Subcutaneous abdominal adipose tissue (tissue), 5 donors: ENCODE results near the gene BRIP1.

ENCODE experiments used
- H3K27ac ChIP-seq: one replicate; pipeline ENCODE4 v1.7.0; 2013; ENCODE audit warnings: low read depth, mild to moderate bottlenecking, inconsistent platforms, low read length, moderate library complexity
- H3K27me3 ChIP-seq, 5 donors: one replicate each; pipeline ENCODE4 v1.7.0; 2013; ENCODE audit warnings: low read length in 5 of 5, inconsistent platforms in 1 of 5; ENCODE audit not compliant: control insufficient read depth in 5 of 5, insufficient read depth in 4 of 5
- H3K36me3 ChIP-seq, 5 donors: one replicate each; pipeline ENCODE4 v1.7.0; 2013; ENCODE audit warnings: low read length in 5 of 5; ENCODE audit not compliant: control insufficient read depth in 5 of 5, insufficient read depth in 5 of 5
- H3K4me1 ChIP-seq, 5 donors: one replicate each; pipeline ENCODE4 v1.7.0; 2013; ENCODE audit warnings: low read length in 5 of 5, mild to moderate bottlenecking in 3 of 5, moderate library complexity in 1 of 5; ENCODE audit not compliant: control insufficient read depth in 5 of 5, insufficient read depth in 5 of 5
- H3K4me3 ChIP-seq, 5 donors: one replicate each; pipeline ENCODE4 v1.7.0; 2013; ENCODE audit warnings: low read length in 5 of 5, low read depth in 1 of 5
- H3K9ac ChIP-seq, 5 donors: one replicate each; pipeline ENCODE4 v1.7.0; 2013; ENCODE audit warnings: low read length in 5 of 5, mild to moderate bottlenecking in 4 of 5, moderate library complexity in 3 of 5
- H3K9me3 ChIP-seq, 5 donors: one replicate each; pipeline ENCODE4 v1.7.0; 2013; ENCODE audit warnings: low read length in 5 of 5; ENCODE audit not compliant: control insufficient read depth in 5 of 5
- donor health status: healthy.
- donor health status: healthy.
- donor health status: healthy.
- donor health status: healthy.
- donor health status: healthy.

BRIP1 gene

GRCh38 chr17:61808442-61808841 lies 54.9 kb downstream of the BRIP1 start:
- Histone ChIP-seq H3K4me3 (no peak overlapping the region), H3K4me1 (no peaks in the 10 kb centered on the region), H3K27me3 (no peaks in the 10 kb centered on the region), H3K27ac (no peak overlapping the region), H3K36me3 (no peaks in the 10 kb centered on the region), H3K9ac (no peak overlapping the region), H3K9me3 (no peaks in the 10 kb centered on the region)

GRCh38 chr17:61806936-61807335 lies 56.4 kb downstream of the BRIP1 start:
- Histone ChIP-seq H3K4me3 (no peak overlapping the region), H3K9ac (no peak overlapping the region), H3K36me3 (no peaks in the 10 kb centered on the region), H3K27me3 (no peaks in the 10 kb centered on the region), H3K4me1 (no peaks in the 10 kb centered on the region), H3K27ac (no peak overlapping the region), H3K9me3 (no peaks in the 10 kb centered on the region)

DNA sequence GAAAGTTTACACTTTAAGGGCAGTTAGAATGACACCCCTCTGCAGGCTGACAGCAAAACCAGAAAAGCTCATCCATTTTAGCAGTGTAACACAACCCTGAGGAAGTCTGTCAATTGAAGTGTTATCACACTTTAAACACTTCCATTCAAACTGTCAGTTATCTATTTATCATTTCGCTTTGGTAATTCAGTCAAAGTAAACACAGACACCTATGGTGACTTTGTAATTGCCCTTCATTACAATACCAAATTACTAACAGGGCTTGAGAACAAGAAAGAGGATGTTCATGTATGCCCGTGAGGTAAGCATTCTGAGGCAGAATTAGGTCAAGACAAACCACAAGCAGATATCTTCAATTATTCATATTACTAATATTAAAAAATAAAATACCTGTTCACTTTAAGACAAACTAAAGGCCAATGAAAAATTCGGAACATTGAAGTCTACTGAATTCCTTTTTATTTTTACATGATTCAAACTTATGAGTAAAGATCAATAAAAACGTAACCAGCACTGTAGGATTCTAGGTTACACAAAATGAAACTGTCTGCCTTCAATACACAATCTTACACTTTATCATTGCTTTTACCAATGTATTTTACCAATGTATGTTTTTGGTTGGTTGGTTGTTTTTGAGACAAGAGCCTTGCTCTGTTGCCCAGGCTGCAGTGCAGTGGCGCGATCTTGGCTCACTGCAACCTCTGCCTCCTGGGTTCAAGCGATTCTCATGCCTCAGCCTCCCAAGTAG lies 57.1 kb downstream of the BRIP1 start:
- no peak overlapping the region for H3K9ac ChIP-seq
- no peaks in the 10 kb centered on the region for H3K9me3 ChIP-seq
- H3K36me3 ChIP-seq = no peaks in the 10 kb centered on the region
- H3K27ac ChIP-seq = no peak overlapping the region
- H3K4me1 ChIP-seq = no peaks in the 10 kb centered on the region
- H3K4me3 ChIP-seq = no peak overlapping the region
- no peaks in the 10 kb centered on the region for H3K27me3 ChIP-seq

DNA sequence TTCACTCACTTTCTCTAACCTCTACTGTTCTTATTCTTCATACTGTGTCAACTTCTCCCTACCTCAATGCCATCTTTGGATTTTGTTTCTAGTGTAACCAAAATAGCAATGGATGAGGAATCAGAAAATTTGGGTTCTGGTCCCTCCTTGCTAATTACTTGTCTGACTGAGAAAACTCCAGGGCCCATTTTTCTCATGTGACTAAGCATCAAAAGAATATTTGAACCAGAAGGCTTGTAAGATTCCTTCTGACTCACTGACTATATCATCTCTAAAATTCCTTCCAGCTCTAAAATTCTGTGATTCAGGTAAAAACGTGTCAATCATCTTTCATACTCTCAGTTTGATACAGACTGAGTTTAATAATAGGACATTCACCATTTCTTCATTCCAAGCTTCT lies 57.9 kb downstream of the BRIP1 start:
- Histone ChIP-seq H3K4me1 (no peaks in the 10 kb centered on the region), H3K27me3 (no peaks in the 10 kb centered on the region), H3K4me3 (no peak overlapping the region), H3K36me3 (no peaks in the 10 kb centered on the region), H3K27ac (no peak overlapping the region), H3K9ac (no peak overlapping the region), H3K9me3 (no peaks in the 10 kb centered on the region)

DNA sequence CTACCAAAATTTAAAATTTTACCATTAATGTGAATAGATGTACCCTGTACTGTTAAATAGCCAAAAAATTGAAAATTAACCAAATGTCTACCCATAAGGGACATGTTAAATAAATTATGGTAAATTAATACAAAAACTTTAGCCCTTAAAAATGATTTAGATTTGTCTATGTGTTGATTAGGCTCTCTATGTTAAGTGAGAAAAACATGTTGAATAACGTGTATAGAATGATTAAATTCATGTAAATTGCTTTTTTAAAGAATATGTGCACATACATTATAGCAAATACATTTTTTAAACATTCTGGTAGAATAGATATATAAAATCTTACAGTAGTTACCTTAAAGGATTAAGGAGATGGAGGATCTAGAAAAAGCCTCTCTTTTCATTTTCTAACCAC lies 59.5 kb downstream of the BRIP1 start:
- Histone ChIP-seq H3K4me3 (no peak overlapping the region), H3K27ac (no peak overlapping the region), H3K9me3 (no peaks in the 10 kb centered on the region), H3K27me3 (no peaks in the 10 kb centered on the region), H3K36me3 (no peaks in the 10 kb centered on the region), H3K4me1 (no peaks in the 10 kb centered on the region), H3K9ac (no peak overlapping the region)

DNA sequence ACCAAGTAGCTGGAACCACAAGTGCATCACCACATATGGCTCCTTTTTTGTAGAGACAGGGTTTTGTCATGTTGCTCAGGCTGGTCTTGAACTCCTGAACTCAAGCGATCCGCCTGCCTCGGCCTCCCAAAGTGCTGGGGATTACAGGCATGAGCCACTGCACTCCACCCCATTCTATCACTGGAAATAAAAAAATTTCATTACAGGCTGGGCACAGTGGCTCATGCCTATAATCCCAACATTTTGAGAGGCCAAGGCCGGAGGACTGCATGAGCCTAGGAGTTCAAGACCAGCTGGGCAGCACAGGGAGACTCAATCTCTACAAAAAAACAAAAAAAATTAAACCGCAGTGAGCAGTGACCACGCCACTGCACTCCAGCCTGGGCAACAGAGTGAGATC lies 60.1 kb downstream of the BRIP1 start:
- Histone ChIP-seq H3K9me3 (no peaks in the 10 kb centered on the region), H3K27ac (no peak overlapping the region), H3K9ac (no peak overlapping the region), H3K36me3 (no peaks in the 10 kb centered on the region), H3K4me3 (no peak overlapping the region), H3K4me1 (no peaks in the 10 kb centered on the region), H3K27me3 (no peaks in the 10 kb centered on the region)

GRCh38 chr17:61799812-61800484 lies 63.4 kb downstream of the BRIP1 start:
- Histone ChIP-seq H3K4me3 (no peak overlapping the region), H3K9me3 (no peaks in the 10 kb centered on the region), H3K9ac (no peak overlapping the region), H3K4me1 (no peaks in the 10 kb centered on the region), H3K27me3 (no peaks in the 10 kb centered on the region), H3K36me3 (no peaks in the 10 kb centered on the region), H3K27ac (no peak overlapping the region)

- Histone ChIP-seq H3K4me3 (no peak overlapping the region), H3K27me3 (no peaks in the 10 kb centered on the region), H3K4me1 (no peaks in the 10 kb centered on the region), H3K36me3 (no peaks in the 10 kb centered on the region), H3K27ac (no peak overlapping the region), H3K9ac (no peak overlapping the region), H3K9me3 (peaks cover 0 to 2% (median 0%) of the 10 kb centered on the region in 5 donors)
Observed at GRCh38 chr17:61797283-61797682, 66.0 kb downstream of the BRIP1 start.

DNA sequence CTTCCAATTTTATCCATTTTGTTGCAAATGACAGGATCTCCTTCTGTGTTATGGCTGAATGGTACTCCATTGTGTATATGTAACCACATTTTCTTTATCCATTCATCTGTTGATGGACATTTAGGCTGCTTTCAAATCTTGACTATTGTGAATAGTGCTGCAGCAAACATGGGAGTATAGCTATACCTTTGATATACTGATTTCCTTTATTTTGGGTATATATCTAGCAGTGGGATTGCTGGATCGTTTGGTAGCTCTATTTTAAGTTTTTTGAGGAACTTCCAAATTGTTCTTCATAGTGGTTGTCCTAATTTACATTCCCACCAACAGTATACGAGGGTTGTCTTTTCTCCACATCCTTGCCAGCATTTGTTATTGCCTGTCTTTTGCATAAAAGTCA lies 67.8 kb downstream of the BRIP1 start:
- Histone ChIP-seq H3K4me3 (no peak overlapping the region), H3K4me1 (no peaks in the 10 kb centered on the region), H3K27me3 (no peaks in the 10 kb centered on the region), H3K9ac (no peak overlapping the region), H3K36me3 (no peaks in the 10 kb centered on the region), H3K27ac (no peak overlapping the region), H3K9me3 (peaks cover 0 to 2% (median 0%) of the 10 kb centered on the region in 5 donors)

GRCh38 chr17:61794792-61795191 lies 68.5 kb downstream of the BRIP1 start:
- Histone ChIP-seq H3K27me3 (no peaks in the 10 kb centered on the region), H3K36me3 (no peaks in the 10 kb centered on the region), H3K4me1 (no peaks in the 10 kb centered on the region), H3K4me3 (no peak overlapping the region), H3K9me3 (peaks cover 0 to 2% (median 0%) of the 10 kb centered on the region in 5 donors), H3K27ac (no peak overlapping the region), H3K9ac (no peak overlapping the region)
